ENCODE results near the gene SNAPC3. TPM values are rescaled to one million over a fixed set of nuclear protein-coding genes. Genes with fewer than 3 reads are reported as not detected.

Gene SNAPC3
- polyA plus RNA-seq, 1 donor from 2014 or later, result 96.6 TPM

DNA sequence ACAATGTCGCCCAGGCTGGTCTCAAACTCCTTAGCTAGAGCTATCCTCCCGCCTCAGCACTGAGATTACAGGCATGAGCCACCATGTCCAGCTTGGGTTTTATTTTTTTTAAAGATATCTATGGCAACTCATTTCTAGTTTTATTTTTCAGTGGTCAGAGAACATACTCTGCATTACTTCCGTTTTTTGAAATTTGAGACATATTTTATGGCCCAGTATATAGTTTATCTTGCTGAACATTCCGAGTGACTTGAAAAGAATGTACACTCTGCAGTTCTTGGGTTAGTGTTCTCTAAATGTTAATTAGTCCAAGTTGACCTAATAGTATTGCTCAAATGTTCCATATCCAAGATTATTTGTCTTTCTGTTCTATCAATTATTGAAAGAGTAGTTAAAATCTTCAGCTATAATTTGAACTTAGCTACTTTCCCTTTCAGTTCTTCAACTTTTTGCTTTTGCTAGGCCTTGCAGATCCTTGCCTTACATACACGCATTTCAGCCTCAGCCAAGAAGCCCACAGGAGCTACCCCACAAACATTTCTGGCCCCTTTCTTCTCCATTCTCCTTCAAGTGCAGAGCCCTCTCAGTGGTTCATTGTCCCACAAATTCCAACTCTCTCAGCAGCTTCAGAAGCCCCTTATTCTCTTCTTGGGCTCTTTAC lies 22.3 kb upstream of the SNAPC3 start:
- TF ChIP-seq RAD21 (conservative IDR thresholded peaks at IDR 0.05), result no peak
- no peak for TF ChIP-seq EP300 (conservative IDR thresholded peaks at IDR 0.05; ENCODE audit: poor library complexity, severe bottlenecking)
- TF ChIP-seq POLR2AphosphoS5 (IDR thresholded peaks at IDR 0.05), result no peak
- no peak overlapping the region for H3K9ac ChIP-seq (ENCODE audit: low read length)
- no peaks in the 10 kb centered on the region for H4K20me1 ChIP-seq (ENCODE audit: insufficient read depth)

GRCh38 chr9:15401266-15401665 lies 21.4 kb upstream of the SNAPC3 start:
- Histone ChIP-seq H3K36me3 (ENCODE audit: insufficient read depth, low read length) (no peaks in the 10 kb centered on the region), H3K9ac (ENCODE audit: low read length) (no peak overlapping the region), H3K27ac (ENCODE audit: low read length) (no peak overlapping the region), H2AFZ (ENCODE audit: low read depth, low read length) (no peak overlapping the region), H3K4me3 (ENCODE audit: low read length) (no peak overlapping the region), H3K9me3 (ENCODE audit: low read length) (no peaks in the 10 kb centered on the region), H3K79me2 (replicated peaks; ENCODE audit: insufficient read depth, low read length) (no peaks in the 10 kb centered on the region), H3K27me3 (ENCODE audit: insufficient read depth, low read depth, low read length) (no peaks in the 10 kb centered on the region), H3K4me2 (ENCODE audit: low read length) (no peak overlapping the region), H3K9me2 (ENCODE audit: insufficient read depth, low read length) (no peaks in the 10 kb centered on the region), H4K20me1 (ENCODE audit: insufficient read depth) (no peaks in the 10 kb centered on the region), H3F3A (ENCODE audit: insufficient read depth, low read length, poor library complexity, severe bottlenecking) (no peaks in the 10 kb centered on the region)
- TF ChIP-seq TAF1 (IDR thresholded peaks at IDR 0.05; ENCODE audit: low read depth), result no peak
- no peak for TF ChIP-seq POLR2AphosphoS5 (IDR thresholded peaks at IDR 0.05)
- no peak for TF ChIP-seq RAD21 (conservative IDR thresholded peaks at IDR 0.05)
- no peak for TF ChIP-seq EP300 (conservative IDR thresholded peaks at IDR 0.05; ENCODE audit: poor library complexity, severe bottlenecking)
- TF ChIP-seq MXI1 (conservative IDR thresholded peaks at IDR 0.05; ENCODE audit: poor library complexity, severe bottlenecking), result no peak
- no peak for TF ChIP-seq CTCF (IDR thresholded peaks at IDR 0.05; ENCODE audit: poor library complexity, severe bottlenecking)
- no peak for TF ChIP-seq REST (IDR thresholded peaks at IDR 0.05; ENCODE audit: borderline replicate concordance)
- TF ChIP-seq EZH2 (IDR thresholded peaks at IDR 0.05; ENCODE audit: borderline replicate concordance, insufficient read depth, low read length, poor library complexity, severe bottlenecking), result no peak
- TF ChIP-seq SMC3 (conservative IDR thresholded peaks at IDR 0.05; ENCODE audit: poor library complexity), result no peak

More for the DNA sequence above, 22.3 kb upstream of the SNAPC3 start:
- Histone ChIP-seq H3K27ac (ENCODE audit: low read length) (no peak overlapping the region), H2AFZ (ENCODE audit: low read depth, low read length) (no peak overlapping the region), H3F3A (ENCODE audit: insufficient read depth, low read length, poor library complexity, severe bottlenecking) (no peaks in the 10 kb centered on the region), H3K9me2 (ENCODE audit: insufficient read depth, low read length) (no peaks in the 10 kb centered on the region), H3K9me3 (ENCODE audit: low read length) (no peaks in the 10 kb centered on the region), H3K27me3 (ENCODE audit: insufficient read depth, low read depth, low read length) (no peaks in the 10 kb centered on the region), H3K36me3 (ENCODE audit: insufficient read depth, low read length) (no peaks in the 10 kb centered on the region), H3K4me2 (ENCODE audit: low read length) (no peak overlapping the region), H3K4me3 (ENCODE audit: low read length) (no peak overlapping the region), H3K79me2 (replicated peaks; ENCODE audit: insufficient read depth, low read length) (no peaks in the 10 kb centered on the region)
